ENCODE data around the gene LRRC75A.

LRRC75A gene

DNA sequence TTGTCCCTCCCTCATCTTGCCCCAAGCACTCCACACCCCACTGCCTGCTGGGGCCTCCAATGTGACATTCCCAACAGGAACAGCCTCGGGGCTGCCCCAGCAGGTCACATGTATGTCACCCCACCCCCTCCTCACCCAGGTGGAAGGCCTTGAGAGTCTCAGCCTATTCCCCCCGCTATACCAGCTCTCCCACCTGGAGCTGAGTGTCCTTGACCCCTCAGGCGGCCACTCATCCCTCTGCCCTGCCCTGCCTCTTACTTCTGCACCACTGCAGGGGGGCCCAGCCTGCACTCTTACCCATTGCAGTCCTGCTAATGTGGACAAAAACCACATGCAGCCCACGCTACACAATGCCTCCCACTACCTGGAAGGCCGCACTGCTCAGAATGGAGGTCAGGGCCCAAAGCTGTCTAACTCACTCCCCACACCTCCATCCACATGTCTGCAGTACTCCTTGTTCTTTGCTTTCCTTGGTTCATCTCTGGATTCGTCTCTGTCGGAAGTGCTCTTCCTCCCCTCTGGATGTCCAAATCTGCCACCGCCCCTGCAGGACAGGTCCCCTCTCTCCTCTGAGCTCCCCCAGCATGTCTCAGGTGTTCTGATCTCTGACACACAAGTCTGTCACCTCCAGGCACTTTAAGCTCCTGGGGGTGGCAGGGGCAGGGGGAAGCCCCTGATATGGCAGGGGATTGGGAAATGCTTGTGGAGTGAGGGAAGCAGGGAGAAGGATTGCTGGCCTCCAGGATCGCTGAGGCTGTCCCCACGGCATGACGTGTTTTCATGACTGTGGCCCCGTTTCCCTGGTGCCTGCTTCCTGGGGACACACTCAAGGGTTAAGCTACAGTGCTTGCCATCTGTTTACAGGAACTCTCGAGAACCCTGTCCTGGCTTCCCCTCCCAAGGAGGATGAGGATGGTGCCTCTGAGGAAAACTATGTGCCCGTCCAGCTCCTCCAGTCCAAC lies 55.8 kb downstream of the LRRC75A start:
- DNase-seq (ENCODE audit: insufficient read length, low spot score) (no peak), FAIRE-seq (no peak)
- no peak for TF ChIP-seq POLR2A (IDR thresholded peaks at IDR 0.05; ENCODE audit: low read depth, low read length)

DNA sequence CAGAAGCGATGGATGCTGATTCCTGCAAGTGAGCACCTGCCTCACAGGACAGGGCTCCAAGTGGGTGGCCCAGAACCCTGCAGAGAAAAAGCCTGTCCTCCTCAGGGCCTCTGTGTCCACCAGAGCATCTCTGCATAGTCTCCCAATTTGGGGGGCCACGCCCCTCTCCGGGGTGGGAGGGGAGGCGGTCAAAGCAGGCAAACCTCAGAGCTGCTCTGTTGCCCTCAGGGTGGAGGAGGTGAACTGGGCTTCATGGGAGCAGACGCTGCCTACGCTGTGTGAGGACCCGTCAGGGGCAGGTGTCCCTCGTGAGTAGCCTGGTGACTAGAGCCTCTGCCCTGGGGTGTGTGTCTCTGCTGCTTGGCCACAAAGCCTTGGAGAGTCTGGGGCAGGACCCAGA lies 57.3 kb downstream of the LRRC75A start:
- TF ChIP-seq POLR2A (IDR thresholded peaks at IDR 0.05; ENCODE audit: low read depth, low read length) = no peak
- FAIRE-seq = no peak
- no peak for DNase-seq (ENCODE audit: insufficient read length, low spot score)

DNA sequence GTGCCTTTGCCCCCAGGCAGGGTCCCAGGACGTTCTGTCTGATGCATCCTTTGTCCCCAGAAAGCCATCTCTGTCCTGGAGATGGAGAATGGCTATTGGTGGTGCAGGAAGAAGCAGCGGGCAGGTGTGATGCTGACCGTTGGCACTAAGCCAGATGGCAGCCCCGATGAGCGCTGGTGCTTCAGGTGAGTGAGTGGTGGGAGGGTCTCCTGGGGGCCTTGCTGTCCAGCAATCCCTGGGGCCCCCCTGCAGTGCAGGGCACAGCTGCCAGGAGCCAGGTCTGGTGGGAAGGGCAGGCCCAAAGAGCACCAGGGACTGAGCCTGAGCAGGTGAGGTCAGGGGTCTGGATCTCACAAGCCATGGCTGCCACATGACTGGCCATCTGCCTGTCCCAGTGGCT lies 58.5 kb downstream of the LRRC75A start:
- no peak for TF ChIP-seq POLR2A (IDR thresholded peaks at IDR 0.05; ENCODE audit: low read depth, low read length)
- no peak for DNase-seq (ENCODE audit: insufficient read length, low spot score)
- FAIRE-seq = no peak

DNA sequence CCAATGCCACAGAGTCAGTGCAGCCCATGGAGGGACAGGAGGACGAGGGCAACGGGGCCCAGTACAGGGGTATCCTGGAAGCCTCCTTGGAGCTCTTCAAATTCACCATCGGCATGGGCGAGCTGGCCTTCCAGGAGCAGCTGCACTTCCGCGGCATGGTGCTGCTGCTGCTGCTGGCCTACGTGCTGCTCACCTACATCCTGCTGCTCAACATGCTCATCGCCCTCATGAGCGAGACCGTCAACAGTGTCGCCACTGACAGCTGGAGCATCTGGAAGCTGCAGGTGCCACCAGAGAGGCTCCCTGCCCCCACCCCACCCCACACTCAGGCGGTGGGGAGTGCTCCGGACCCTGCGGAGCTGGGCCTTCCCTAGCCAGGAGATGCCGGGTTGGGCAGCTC lies 60.0 kb downstream of the LRRC75A start:
- DNase-seq (ENCODE audit: insufficient read length, low spot score) (no peak), FAIRE-seq (no peak)
- TF ChIP-seq POLR2A (IDR thresholded peaks at IDR 0.05; ENCODE audit: low read depth, low read length) = no peak

DNA sequence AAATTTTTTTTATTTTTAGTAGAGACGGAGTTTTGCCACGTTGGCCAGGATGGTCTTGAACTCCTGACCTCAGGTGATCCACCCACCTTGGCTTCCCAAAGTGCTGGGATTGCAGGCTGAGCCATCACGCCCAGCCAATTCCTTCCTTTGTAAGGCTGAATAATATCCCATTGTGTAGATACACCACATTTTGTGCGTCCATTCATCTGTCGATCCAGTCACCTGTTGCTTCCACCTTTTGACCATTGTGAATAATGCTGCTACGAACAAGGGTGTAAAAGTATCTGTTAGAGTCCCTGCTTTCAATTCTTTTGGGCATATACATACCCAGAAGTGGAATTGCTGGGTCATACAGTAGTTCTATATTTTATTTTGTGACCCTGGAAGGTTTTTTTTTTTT lies 61.3 kb downstream of the LRRC75A start:
- FAIRE-seq (no peak), DNase-seq (ENCODE audit: insufficient read length, low spot score) (no peak)
- TF ChIP-seq POLR2A (IDR thresholded peaks at IDR 0.05; ENCODE audit: low read depth, low read length) = no peak

DNA sequence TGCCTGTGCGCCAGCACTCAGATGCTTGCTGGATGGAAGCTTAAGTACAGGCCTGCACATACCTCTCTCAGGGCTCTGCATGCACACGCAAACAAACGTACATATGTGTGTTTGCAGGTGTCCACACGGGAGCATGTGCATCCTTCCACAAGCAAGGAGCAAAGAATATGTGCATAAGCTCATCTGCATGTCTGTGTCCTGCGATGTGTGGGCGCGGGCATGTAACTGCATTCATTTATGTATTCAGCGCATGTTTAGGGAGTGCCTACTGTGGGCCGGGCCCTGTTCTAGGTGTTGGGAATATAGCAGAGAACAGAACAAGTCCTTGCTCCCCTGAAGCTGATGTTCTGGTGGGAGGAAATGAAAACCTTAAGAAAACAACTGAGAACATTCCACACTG lies 62.9 kb downstream of the LRRC75A start:
- TF ChIP-seq POLR2A (IDR thresholded peaks at IDR 0.05; ENCODE audit: low read depth, low read length) = no peak
- DNase-seq (ENCODE audit: insufficient read length, low spot score) (no peak), FAIRE-seq (no peak)

DNA sequence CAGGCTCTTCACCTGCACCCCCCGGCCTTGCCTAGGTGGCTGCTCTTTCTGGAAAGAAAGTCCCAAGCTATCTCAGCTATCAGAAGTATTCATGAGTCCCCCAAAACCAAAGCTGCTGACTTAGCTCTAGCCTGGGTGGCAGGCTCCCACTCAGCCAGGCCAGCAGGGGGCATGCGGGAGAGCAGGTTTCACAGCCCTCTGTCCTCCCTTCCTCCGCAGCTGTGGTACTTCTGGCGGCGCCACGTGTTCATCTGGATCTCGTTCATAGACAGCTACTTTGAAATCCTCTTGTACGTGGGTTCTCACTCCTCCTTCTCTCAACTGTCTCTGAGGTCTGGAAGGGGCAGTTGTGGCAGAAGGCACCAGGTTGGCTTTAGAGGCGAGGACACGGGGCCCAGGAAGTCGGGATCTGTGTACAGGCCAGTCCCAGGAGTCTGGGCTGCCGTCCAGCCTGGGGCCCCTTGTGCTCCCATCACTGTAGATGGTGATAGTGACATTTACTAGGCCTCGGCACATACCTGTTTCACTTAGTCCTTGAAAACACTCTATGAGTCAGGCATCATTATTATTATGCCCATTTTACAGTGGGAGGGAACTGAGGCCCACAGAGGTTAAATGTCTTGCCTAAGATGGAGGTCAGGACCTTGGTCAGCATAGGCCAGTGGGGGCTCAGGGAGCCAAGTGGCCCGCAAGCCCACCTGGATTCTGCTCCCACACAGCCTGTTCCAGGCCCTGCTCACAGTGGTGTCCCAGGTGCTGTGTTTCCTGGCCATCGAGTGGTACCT lies 63.7 kb downstream of the LRRC75A start:
- TF ChIP-seq POLR2A (IDR thresholded peaks at IDR 0.05; ENCODE audit: low read depth, low read length) = no peak
- FAIRE-seq (no peak), DNase-seq (ENCODE audit: insufficient read length, low spot score) (no peak)

DNA sequence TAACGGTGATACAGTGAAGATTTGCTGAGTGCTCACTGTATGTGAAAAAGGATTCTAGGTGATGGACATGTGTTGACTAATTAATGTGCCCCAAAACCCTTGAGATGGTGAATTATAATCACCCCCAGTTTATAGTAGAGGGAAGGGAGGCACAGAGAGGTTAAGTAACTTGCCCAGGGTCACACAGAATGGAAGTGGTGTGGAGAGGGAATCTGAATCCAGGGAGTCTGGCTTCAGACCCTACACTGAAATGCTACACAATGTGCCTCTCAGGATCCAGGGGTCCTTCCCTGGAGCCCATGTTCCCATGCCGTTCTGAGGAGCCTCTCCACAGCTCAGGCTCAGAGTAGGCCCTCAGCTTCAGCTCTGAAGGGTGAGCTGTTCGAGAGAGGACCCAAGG lies 65.0 kb downstream of the LRRC75A start:
- FAIRE-seq (no peak), DNase-seq (ENCODE audit: insufficient read length, low spot score) (no peak)
- TF ChIP-seq POLR2A (IDR thresholded peaks at IDR 0.05; ENCODE audit: low read depth, low read length) = no peak

DNA sequence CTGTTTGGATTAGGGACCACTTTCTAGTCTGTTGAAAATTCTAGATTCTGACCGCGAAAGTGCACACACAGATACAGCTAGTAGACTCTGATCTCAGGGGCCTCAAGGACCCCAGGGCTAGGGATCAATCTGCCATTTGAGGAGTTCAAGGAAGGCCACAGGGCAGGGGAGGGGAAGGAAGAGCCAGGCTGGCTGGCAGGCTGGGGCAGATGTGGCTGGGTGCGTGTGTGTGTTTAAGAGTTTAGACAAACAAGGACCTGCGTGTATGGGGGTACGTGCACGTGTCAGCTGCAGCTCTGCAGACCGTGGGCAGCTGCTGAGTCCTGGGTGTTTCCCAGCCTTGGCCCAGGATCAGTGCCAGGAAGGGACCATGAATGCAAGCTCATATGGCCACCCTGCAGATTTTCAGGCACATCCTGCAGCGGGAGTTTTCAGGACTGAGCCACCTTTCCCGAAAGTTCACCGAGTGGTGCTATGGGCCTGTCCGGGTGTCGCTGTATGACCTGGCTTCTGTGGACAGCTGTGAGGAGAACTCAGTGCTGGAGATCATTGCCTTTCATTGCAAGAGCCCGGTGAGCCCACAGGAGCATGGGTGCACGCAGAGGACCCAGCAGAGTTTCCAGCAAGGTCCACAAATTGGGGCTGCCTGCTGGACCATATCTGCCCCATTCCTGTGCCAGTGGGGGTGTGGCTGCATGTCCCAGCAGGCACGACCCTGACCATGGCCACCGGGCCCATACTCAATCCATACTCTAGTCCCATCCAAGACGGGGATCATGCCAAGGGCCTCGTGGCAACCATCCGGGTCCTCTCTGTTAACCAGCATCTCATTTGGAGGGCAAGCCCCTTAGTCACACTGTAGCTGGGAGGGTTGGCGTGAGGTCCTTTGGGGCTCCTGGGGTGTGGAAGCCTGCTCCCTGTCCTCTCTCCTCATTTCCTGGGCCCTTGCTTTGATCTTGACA lies 66.0 kb downstream of the LRRC75A start:
- no peak for TF ChIP-seq POLR2A (IDR thresholded peaks at IDR 0.05; ENCODE audit: low read depth, low read length)
- FAIRE-seq = no peak
- no peak for DNase-seq (ENCODE audit: insufficient read length, low spot score)

DNA sequence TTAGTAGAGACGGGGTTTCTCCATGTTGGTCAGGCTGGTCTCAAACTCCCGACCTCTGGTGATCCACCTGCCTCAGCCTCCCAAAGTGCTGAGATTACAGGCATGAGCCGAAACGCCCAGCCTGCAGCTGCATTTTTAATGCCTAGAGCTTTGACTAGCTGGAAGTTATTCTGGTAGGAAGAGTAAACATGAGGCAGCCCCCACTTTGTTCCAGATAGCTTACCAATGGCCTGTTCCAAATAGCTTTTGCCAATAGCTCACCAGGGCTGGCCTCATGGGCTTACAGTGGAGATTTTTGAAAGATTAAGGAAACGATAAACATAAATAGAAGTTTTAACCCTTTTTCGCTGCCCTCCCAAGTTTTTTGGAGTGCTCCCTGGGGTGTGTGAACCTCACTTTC lies 66.8 kb downstream of the LRRC75A start:
- FAIRE-seq (no peak), DNase-seq (ENCODE audit: insufficient read length, low spot score) (no peak)
- TF ChIP-seq POLR2A (IDR thresholded peaks at IDR 0.05; ENCODE audit: low read depth, low read length) = no peak

DNA sequence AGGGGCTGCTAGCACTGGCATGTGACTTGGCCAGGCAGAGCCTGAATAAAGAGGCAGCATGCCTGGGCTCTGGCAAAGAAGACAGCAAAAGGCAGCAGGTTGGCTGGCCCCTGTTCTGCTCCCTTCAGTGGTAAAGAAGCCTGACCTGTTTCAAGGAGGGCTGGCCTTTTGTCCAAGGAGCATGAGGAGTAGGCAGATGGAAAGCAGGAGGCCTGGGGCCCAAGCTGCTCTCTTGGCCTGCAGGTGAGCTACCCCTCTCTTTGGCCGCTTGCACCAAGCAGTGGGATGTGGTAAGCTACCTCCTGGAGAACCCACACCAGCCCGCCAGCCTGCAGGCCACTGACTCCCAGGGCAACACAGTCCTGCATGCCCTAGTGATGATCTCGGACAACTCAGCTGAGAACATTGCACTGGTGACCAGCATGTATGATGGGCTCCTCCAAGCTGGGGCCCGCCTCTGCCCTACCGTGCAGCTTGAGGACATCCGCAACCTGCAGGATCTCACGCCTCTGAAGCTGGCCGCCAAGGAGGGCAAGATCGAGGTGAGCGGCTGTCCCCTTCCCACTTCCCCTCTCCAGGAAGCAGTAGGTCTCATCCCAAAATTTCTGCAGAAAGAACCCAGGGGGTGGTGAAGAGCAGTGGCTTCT lies 68.6 kb downstream of the LRRC75A start:
- TF ChIP-seq POLR2A (IDR thresholded peaks at IDR 0.05; ENCODE audit: low read depth, low read length) = no peak
- DNase-seq (ENCODE audit: insufficient read length, low spot score) (no peak), FAIRE-seq (no peak)

DNA sequence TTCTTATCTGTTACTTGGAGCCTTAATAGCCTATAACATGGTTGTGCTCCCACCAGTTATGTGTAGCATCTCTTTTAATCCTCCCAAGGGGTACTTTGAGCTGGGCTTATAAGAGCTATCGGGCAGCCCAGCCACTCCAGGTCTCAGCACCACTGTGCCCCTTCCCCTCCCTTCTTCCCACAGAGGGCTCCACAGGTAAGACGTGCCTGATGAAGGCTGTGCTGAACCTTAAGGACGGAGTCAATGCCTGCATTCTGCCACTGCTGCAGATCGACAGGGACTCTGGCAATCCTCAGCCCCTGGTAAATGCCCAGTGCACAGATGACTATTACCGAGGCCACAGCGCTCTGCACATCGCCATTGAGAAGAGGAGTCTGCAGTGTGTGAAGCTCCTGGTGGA lies 69.6 kb downstream of the LRRC75A start:
- TF ChIP-seq POLR2A (IDR thresholded peaks at IDR 0.05; ENCODE audit: low read depth, low read length) = no peak
- FAIRE-seq (no peak), DNase-seq (ENCODE audit: insufficient read length, low spot score) (no peak)

DNA sequence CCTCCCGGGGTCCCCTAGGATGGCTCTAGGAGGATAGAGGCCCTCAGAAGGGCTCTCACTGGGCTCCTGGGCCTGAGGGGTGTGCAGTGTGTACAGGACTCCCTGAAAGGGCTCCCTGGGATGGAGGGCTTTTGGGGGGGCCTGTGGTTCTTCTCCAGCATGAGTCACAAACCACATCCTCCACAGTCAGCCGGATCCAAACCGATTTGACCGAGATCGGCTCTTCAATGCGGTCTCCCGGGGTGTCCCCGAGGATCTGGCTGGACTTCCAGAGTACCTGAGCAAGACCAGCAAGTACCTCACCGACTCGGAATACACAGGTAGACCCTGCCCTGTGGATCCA lies 72.1 kb downstream of the LRRC75A start:
- TF ChIP-seq POLR2A (IDR thresholded peaks at IDR 0.05; ENCODE audit: low read depth, low read length) = no peak
- FAIRE-seq (peak; percentile 43), DNase-seq (ENCODE audit: insufficient read length, low spot score) (peak; percentile 69)

Data from H54 (cell line).